ENCODE data around the gene ZIC5.
"Not testable (repeated sequence)": the region's sequence is repeated elsewhere in the genome, so short reads cannot be mapped to it uniquely, and the experiment has no call there.

Gene ZIC5

GRCh38 chr13:99948907-99949678, 22.5 kb downstream of the ZIC5 start:
- in situ Hi-C loops (cut with MboI; ENCODE audit: low pct_unique_long_range_greater_than_20kb, low sequenced_read_pairs), result no loop called here
- DNase-seq, result no peak

GRCh38 chr13:99948411-99948810, 23.2 kb downstream of the ZIC5 start:
- in situ Hi-C loops (cut with MboI; ENCODE audit: low pct_unique_long_range_greater_than_20kb, low sequenced_read_pairs), result no loop called here
- no peak for DNase-seq

GRCh38 chr13:99947666-99948065, 23.9 kb downstream of the ZIC5 start:
- no peak for DNase-seq
- in situ Hi-C loops (cut with MboI; ENCODE audit: low pct_unique_long_range_greater_than_20kb, low sequenced_read_pairs), result no loop called here

DNA sequence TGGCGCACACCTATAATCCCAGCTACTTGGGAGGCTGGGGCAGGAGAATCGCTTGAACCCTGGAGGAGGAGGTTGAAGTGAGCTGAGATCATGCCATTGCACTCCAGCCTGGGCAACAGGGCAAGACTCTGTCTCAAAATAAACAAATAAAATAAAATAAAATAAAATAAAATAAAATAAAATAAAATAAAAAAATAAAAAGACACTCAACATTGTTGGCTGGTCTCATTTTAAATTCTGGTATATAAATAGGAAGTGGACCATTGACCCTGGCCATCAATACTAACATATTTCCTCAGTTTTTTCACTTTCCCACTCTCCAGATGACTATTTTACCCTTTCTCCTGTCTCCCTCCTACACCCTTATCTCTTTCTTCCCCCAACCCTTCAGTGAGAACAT, 26.1 kb downstream of the ZIC5 start:
- in situ Hi-C loops (cut with MboI; ENCODE audit: low pct_unique_long_range_greater_than_20kb, low sequenced_read_pairs), result not testable (repeated sequence)

GRCh38 chr13:99944606-99945005, 27.0 kb downstream of the ZIC5 start:
- in situ Hi-C loops (cut with MboI; ENCODE audit: low pct_unique_long_range_greater_than_20kb, low sequenced_read_pairs), result no loop called here

More for the DNA sequence above, 26.1 kb downstream of the ZIC5 start:
- not testable (repeated sequence) for DNase-seq

GRCh38 chr13:99944102-99944501, 27.5 kb downstream of the ZIC5 start:
- in situ Hi-C loops (cut with MboI; ENCODE audit: low pct_unique_long_range_greater_than_20kb, low sequenced_read_pairs), result no loop called here
- no peak for DNase-seq

More at GRCh38 chr13:99944606-99945005, 27.0 kb downstream of the ZIC5 start:
- no peak for DNase-seq

DNA sequence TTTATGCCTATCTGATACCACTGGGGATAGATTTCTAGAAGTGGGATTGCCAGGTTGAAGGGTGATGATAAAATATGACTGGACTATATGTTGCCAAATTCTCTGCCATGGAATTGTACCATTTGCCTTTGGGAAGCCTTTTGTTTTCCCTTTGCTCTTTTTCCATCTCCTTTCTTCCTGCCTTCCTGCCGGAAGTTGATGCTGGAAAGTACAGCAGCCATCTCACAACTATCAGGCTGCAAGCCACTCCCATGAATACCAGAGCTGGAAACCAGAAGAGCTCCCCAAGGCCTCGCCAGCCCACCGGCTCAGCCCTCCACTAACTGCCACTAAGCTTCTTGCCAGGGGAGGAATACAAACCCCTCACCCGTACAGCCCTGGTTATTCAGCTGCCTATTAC, 29.7 kb downstream of the ZIC5 start:
- in situ Hi-C loops (cut with MboI; ENCODE audit: low pct_unique_long_range_greater_than_20kb, low sequenced_read_pairs), result no loop called here
- no peak for DNase-seq

DNA sequence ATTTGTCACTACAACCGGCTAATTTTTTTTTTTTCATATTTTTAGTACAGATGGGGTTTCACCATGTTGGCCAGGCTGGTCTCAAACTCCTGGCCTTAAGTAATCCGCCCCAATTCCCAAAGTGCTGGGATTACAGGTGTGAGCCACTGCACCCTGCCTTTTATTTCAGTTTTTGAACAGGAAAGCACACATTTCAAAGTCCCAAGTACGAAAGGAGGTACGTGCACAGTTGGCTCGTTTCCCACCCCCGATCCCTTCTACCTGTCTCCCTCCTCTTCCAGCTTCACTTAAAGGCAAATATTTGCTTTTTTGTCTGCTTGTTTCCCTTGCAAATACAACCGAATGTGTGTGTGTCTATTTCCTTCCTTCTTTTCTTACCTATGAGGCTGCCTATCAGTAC, 30.5 kb downstream of the ZIC5 start:
- in situ Hi-C loops (cut with MboI; ENCODE audit: low pct_unique_long_range_greater_than_20kb, low sequenced_read_pairs), result no loop called here
- DNase-seq, result no peak

DNA sequence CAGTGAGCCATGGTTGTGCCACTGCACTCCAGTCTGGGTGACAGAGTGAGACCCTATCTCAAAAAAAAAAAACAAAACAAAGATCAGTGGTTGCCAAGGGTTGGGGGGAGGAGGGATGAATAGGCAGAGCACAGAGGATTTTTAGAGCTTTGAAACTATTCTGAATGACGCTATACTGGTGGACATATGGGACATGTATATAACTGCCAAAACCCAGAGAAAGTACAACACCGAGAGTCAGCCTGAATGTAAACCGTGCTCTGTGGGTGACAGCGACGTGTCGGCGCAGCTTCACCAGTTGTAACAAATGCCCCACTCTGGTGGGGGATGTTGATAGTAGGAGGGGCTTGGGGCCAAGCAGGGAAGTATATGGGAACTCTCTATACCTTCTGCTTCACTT, 32.9 kb downstream of the ZIC5 start:
- no peak for DNase-seq
- in situ Hi-C loops (cut with MboI; ENCODE audit: low pct_unique_long_range_greater_than_20kb, low sequenced_read_pairs), result no loop called here

DNA sequence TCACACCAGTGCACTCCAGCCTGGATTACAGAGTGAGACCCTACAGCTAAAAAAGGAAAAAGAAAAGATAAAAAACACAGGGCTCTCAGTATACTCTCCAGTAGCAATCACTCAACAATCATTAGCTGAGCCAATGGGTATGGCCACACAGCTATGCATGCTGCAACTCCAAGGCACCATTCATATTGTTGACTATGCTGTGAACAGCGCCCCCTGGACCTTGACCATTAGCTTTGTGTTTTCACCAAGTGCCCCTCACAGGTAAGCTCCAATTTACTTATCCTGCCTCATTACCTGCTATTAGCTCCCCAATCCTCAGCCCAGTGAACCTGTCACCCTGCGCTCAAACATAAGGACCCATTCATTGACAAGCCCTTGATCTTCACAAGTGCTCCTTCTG, 35.8 kb downstream of the ZIC5 start:
- DNase-seq, result no peak
- in situ Hi-C loops (cut with MboI; ENCODE audit: low pct_unique_long_range_greater_than_20kb, low sequenced_read_pairs), result no loop called here

- DNase-seq, result no peak
- in situ Hi-C loops (cut with MboI; ENCODE audit: low pct_unique_long_range_greater_than_20kb, low sequenced_read_pairs), result no loop called here
Measured at GRCh38 chr13:99932912-99933311, 38.7 kb downstream of the ZIC5 start.

DNA sequence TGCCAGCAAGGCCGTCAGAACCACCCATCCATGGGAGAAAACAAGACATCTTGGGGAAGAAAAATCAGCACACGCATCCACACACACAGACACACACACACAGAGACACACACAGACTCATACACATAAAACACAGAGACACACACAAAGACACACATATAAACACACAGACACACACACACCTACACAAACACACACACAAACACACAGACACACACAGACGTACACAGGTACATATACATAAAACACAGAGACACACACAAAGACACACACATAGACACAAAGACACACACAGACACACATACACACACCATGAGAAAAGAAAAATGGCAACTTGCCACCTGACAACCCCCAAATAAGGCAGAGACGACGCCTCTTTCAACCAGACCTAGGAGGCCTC, 40.6 kb downstream of the ZIC5 start:
- in situ Hi-C loops (cut with MboI; ENCODE audit: low pct_unique_long_range_greater_than_20kb, low sequenced_read_pairs), result no loop called here
- no peak for DNase-seq

- no peak for DNase-seq
- in situ Hi-C loops (cut with MboI; ENCODE audit: low pct_unique_long_range_greater_than_20kb, low sequenced_read_pairs), result no loop called here
Measured at GRCh38 chr13:99929866-99930265, 41.7 kb downstream of the ZIC5 start.

DNA sequence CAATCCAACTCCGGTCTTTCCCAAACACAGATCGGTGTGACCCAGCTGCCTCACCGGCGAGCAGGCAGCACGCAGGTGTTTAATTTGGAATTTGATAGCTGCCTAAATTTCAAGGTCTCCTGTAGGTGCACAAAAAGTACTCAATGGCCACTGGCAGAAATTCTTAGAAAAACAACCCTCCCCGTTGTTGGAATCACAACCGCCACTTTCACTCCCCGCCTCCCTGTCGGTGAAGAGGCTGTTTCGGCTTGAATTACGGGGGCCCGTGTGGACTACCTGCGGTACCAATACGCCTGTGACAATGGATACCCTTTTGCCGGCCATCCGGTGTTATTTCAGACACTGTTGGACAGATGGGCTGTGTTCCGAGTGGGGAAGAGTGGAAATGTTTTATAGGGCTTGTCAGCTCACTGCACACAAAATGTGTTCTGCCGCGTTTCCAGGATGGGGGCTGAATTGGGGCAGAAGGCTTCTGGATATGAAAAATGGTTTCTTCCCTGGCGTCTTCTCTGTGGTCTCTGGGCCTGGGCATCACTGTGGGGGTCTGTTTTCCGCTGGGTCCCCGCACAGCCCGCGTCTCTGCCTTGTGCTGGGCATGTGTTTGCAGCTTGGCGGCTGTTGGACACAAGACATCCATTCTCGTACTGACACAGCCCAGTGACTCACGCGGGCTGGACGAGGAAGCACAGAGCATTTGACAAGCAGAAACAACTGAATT, 45.4 kb downstream of the ZIC5 start:
- DNase-seq, result no peak
- in situ Hi-C loops (cut with MboI; ENCODE audit: low pct_unique_long_range_greater_than_20kb, low sequenced_read_pairs), result no loop called here

DNA sequence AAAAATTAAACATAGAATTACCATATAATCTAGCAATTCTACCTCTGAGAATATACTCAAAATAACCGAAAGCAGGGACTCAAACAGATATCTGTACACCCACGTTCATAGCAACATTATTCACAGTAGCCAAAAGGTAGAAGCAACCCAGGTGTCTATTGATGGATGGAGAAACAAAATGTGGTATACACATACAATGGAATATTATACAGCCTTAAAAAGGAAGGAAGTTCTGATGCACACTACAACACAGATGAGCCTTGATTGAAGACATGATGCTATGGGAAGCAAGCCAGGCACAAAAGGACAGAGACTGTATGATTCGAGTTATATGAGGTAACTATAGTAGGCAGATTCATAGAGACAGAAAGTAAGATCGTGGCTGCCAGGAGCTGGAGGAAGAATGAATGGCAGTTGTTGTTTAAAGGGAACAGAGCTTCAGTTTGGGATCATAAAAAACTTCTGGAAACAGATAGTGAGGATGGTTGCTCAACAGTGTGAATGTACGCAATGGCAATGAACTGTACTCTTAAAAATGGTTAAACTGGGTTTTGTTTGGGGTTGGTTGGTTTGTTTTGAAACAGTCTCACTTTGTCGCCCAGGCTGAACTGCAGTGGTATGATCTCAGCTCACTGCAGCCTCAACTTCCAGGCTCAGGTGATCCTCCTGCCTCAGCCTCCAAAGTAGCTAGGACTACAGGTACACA, 47.5 kb downstream of the ZIC5 start:
- no peak for DNase-seq
- in situ Hi-C loops (cut with MboI; ENCODE audit: low pct_unique_long_range_greater_than_20kb, low sequenced_read_pairs), result loop anchor here (25.0 kb wide), 1 partner anchor 313 kb away; no protein-coding TSS in a partner anchor

DNA sequence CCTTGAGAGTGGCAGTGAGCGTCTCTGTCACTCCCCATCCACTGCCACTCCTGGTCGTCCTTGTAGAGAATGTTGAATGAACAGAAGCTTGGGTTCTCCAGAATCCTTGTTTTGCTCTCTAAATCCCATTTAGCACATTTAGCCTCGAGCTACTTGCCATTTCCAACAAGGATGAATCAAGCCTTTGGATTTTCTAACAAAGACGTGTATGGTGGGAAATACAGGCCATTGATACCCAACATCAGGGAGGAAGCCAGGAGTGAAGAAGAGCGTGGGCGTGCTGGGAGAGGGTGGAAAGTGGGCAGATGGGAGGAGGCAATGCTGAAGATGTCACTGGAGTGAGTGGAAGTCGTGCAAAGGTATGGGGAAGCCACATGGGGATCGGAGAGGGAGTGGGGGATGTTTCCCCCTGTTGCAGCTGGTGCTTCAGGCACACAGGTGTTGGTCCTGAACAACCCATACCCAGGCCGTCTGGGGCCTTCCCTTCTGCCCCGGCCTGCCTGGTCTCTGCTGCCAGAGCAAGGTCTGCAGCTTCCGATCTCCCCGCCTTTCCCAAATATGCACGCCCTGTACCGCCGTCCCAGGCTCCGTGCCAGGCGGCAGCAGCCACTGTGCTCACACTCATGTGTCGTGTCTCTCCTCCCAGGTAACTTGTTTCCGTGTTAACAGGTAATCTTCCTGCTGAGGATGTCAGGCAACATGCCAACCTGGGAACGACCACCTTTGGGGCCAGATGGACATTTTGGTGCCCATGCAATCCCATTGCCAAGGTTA, 48.7 kb downstream of the ZIC5 start:
- DNase-seq, result no peak

DNA sequence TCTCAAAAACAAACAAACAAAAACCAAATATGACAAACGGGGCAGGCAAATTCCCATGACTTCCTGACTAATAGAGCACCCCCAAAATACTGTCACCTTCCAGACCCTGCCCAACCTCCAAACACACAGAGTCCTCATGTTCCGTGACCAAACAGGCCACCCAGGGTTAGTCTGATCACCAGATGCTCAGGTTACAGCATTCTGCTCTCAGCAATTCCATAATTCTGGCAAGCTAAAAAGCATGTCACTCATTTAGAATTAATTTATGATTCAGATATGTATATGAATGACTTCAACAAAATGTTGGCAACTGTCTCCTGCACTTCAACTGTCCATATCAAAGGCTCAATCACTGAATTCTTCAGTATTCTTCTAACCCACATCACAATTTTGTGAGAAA, 52.4 kb downstream of the ZIC5 start:
- DNase-seq, result no peak
- in situ Hi-C loops (cut with MboI; ENCODE audit: low pct_unique_long_range_greater_than_20kb, low sequenced_read_pairs), result loop anchor here (25.0 kb wide), 1 partner anchor 318 kb away; no protein-coding TSS in a partner anchor

More for the DNA sequence above, 48.7 kb downstream of the ZIC5 start:
- in situ Hi-C loops (cut with MboI; ENCODE audit: low pct_unique_long_range_greater_than_20kb, low sequenced_read_pairs), result loop anchor here (25.0 kb wide), 1 partner anchor 314 kb away; no protein-coding TSS in a partner anchor

DNA sequence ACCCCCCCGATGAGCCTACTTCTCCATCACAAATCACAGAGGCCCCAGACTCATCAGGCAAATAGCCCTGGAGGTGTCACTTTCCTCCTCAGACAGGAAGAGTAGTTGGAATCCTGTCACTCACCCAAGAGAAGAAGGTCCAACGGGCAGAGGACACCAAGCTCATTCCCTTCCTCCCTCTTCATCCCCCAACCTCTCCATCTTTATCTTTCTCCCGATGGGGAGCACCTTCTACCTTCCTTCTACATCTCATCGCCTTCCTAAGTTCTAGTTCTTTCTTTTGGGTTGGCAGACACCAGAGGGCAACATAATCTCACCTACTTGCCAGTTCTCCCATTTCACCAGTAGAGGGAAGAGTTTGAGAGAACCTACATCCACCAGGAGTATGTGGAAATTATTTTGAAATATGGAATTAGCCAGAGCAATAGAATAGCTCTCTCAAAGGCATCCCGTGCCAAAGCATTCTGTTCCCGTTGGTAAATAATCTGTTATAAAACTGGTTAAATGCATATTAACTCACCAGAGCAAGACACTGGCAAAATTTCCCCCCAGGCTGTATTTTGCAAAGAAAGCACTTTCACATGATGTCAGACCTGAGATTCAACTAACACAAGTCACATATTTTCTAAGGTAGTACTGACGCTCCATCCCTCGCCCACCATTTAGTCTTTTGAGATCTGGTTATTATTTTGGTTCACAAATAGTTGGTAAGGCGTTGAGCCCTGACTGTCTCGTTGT, 55.0 kb downstream of the ZIC5 start:
- DNase-seq, result peak; percentile 86
- in situ Hi-C loops (cut with MboI; ENCODE audit: low pct_unique_long_range_greater_than_20kb, low sequenced_read_pairs), result loop anchor here (25.0 kb wide), 1 partner anchor 321 kb away; no protein-coding TSS in a partner anchor
